HG02642 (cell line): ENCODE results near the gene FUT9.
"Not testable (repeated sequence)": the region's sequence is repeated elsewhere in the genome, so short reads cannot be mapped to it uniquely, and the experiment has no call there.

Experiments used
- ATAC-seq: cut with Tn5 transposase; IDR thresholded peaks from one replicate; pipeline ENCODE4 v1.9.1; 2021; ENCODE audit warnings: mild to moderate bottlenecking; ENCODE audit not compliant: unreplicated experiment, poor library complexity

The FUT9 gene

DNA sequence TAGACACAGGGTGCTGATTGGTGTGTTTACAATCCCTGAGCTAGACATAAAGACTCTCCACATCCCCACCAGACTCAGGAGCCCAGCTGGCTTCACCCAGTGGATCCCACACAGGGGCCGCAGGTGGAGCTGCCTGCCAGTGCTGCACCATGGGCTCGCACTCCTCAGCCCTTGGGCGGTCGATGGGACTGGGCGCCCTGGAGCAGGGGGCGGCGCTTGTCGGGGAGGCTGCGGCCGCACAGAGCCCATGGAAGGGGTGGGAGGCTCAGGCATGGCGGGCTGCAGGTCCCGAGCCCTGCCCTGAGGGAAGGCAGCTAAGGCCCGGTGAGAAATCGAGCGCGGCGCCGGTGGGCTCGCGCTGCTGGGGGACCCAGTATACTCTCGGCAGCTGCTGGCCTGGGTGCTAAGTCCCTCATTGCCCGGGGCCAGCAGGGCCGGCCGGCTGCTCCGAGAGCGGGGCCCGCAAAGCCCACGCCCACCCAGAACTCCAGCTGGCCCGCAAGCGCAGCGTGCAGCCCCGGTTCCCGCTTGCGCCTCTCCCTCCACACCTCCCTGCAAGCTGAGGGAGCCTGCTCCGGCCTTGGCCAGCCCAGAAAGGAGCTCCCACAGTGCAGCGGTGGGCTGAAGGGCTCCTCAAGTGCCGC, 245.1 kb downstream of the FUT9 start:
- ATAC-seq = not testable (repeated sequence)
